ENCODE data around the gene ASTN2.

Gene ASTN2

DNA sequence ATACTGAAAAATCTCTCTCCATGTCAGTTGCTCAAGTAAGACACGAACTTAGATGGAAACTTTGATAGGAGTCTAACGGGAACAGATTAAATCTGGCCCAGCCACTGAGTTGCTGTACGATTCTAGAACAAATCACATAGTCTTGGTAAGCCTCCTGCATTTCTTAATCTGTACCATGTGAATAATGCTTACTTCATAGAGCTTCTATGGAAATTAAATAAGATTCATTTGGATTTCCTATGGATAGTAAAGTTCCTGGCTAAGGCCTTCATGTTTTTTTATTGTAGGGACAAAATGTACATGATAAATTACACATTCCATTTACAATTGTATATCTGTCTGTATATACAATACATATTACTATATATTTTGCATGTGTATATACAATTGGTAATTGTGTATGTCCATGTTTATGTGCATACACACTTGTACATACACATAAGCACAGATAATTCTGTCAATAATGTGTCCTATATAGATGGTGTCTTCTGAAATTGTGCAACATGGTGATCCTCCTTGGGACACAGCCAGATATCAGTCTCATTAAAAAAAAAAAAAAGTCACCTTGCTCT lies 397.4 kb downstream of the ASTN2 start:
- Histone ChIP-seq H3K9ac (ENCODE audit: low read length) (no peak overlapping the region), H3K9me3 (ENCODE audit: control insufficient read depth, insufficient read depth, low read depth, low read length) (no peaks in the 10 kb centered on the region), H3K27me3 (ENCODE audit: control insufficient read depth, insufficient read depth, low read length) (no peaks in the 10 kb centered on the region), H3K36me3 (ENCODE audit: control insufficient read depth, insufficient read depth, low read length) (no peaks in the 10 kb centered on the region), H3K27ac (ENCODE audit: low read depth, low read length) (no peak overlapping the region), H3K4me3 (ENCODE audit: low read depth, low read length) (no peak overlapping the region), H3K4me1 (ENCODE audit: control insufficient read depth, insufficient read depth, low read length) (peaks cover 7% of the 10 kb centered on the region; the same call in 1 of the 2 replicates)

DNA sequence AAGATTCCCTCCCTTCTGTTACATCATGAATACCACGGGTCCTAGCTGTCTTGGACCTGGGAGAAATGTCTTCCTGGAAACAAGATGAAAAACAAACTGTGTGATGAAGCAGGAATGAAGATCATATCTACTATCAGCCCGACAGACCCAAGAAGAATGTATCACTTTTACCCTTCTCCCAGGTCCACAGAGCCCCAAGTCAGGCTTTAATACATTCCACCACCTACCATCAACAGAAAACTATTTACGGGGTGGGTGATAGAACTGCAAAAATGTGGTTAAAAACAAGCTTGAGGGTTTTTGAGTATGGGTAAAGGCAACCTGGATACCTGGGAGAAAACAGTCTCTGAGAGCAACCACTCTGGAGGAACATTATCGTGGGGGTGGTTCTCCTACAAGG lies 400.8 kb downstream of the ASTN2 start:
- Histone ChIP-seq H3K4me3 (ENCODE audit: low read depth, low read length) (no peak overlapping the region), H3K9me3 (ENCODE audit: control insufficient read depth, insufficient read depth, low read depth, low read length) (no peaks in the 10 kb centered on the region), H3K27me3 (ENCODE audit: control insufficient read depth, insufficient read depth, low read length) (no peaks in the 10 kb centered on the region), H3K27ac (ENCODE audit: low read depth, low read length) (no peak overlapping the region), H3K4me1 (ENCODE audit: control insufficient read depth, insufficient read depth, low read length) (no peaks in the 10 kb centered on the region), H3K36me3 (ENCODE audit: control insufficient read depth, insufficient read depth, low read length) (no peaks in the 10 kb centered on the region), H3K9ac (ENCODE audit: low read length) (no peak overlapping the region)

GRCh38 chr9:117013440-117013995 lies 401.3 kb downstream of the ASTN2 start:
- no peak overlapping the region for H3K9ac ChIP-seq (ENCODE audit: low read length)
- no peaks in the 10 kb centered on the region for H3K36me3 ChIP-seq (ENCODE audit: control insufficient read depth, insufficient read depth, low read length)
- no peak overlapping the region for H3K27ac ChIP-seq (ENCODE audit: low read depth, low read length)
- H3K27me3 ChIP-seq (ENCODE audit: control insufficient read depth, insufficient read depth, low read length) = no peaks in the 10 kb centered on the region
- no peak overlapping the region for H3K4me3 ChIP-seq (ENCODE audit: low read depth, low read length)
- H3K9me3 ChIP-seq (ENCODE audit: control insufficient read depth, insufficient read depth, low read depth, low read length) = no peaks in the 10 kb centered on the region
- H3K4me1 ChIP-seq (ENCODE audit: control insufficient read depth, insufficient read depth, low read length) = no peaks in the 10 kb centered on the region

DNA sequence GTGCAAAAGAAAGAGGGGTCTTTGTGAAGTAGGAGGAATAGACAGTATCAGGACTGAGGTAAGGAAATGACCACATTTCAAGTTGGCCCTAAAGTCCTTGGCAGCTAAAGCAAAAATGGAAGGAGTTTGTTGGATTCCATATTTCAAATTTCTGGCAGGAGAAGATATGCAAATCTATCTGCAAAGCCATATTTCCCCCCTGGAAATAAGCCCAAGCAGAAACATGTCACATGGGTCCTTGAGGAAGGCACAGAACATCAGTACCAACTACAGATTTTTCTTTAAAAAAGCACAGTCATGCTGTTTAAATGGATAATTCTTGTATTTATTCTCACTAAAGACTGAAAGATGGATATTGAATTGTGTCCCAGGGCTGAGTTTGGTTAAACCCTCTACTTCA lies 404.8 kb downstream of the ASTN2 start:
- Histone ChIP-seq H3K4me1 (ENCODE audit: control insufficient read depth, insufficient read depth, low read length) (no peaks in the 10 kb centered on the region), H3K27ac (ENCODE audit: low read depth, low read length) (no peak overlapping the region), H3K36me3 (ENCODE audit: control insufficient read depth, insufficient read depth, low read length) (no peaks in the 10 kb centered on the region), H3K27me3 (ENCODE audit: control insufficient read depth, insufficient read depth, low read length) (no peaks in the 10 kb centered on the region), H3K9ac (ENCODE audit: low read length) (no peak overlapping the region), H3K9me3 (ENCODE audit: control insufficient read depth, insufficient read depth, low read depth, low read length) (no peaks in the 10 kb centered on the region), H3K4me3 (ENCODE audit: low read depth, low read length) (no peak overlapping the region)

- Histone ChIP-seq H3K4me1 (ENCODE audit: control insufficient read depth, insufficient read depth, low read length) (no peaks in the 10 kb centered on the region), H3K9me3 (ENCODE audit: control insufficient read depth, insufficient read depth, low read depth, low read length) (no peaks in the 10 kb centered on the region), H3K36me3 (ENCODE audit: control insufficient read depth, insufficient read depth, low read length) (no peaks in the 10 kb centered on the region), H3K9ac (ENCODE audit: low read length) (no peak overlapping the region), H3K4me3 (ENCODE audit: low read depth, low read length) (no peak overlapping the region), H3K27ac (ENCODE audit: low read depth, low read length) (no peak overlapping the region), H3K27me3 (ENCODE audit: control insufficient read depth, insufficient read depth, low read length) (no peaks in the 10 kb centered on the region)
These were observed 406.0 kb downstream of the ASTN2 start for GRCh38 chr9:117008876-117009275.

DNA sequence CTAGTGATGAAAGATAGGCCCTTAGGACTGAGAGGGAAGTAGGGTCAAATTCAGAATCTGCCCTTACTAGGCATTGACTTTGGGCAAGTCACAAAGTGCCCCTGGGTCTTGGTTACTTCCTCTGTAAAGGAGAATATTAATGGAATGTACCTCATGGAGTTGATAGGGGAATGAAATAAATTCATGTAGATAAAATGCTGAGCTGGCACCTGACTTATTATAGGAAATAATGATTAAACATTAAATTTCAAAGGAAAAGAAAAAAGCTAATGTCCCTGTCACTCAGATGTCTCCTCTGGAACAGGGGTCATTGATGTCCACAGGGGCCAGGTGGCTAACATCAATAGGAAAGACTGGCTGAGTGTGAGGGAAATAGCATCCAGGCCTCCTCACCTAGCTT lies 406.4 kb downstream of the ASTN2 start:
- Histone ChIP-seq H3K4me1 (ENCODE audit: control insufficient read depth, insufficient read depth, low read length) (no peaks in the 10 kb centered on the region), H3K9me3 (ENCODE audit: control insufficient read depth, insufficient read depth, low read depth, low read length) (no peaks in the 10 kb centered on the region), H3K4me3 (ENCODE audit: low read depth, low read length) (no peak overlapping the region), H3K27me3 (ENCODE audit: control insufficient read depth, insufficient read depth, low read length) (no peaks in the 10 kb centered on the region), H3K27ac (ENCODE audit: low read depth, low read length) (no peak overlapping the region), H3K36me3 (ENCODE audit: control insufficient read depth, insufficient read depth, low read length) (no peaks in the 10 kb centered on the region), H3K9ac (ENCODE audit: low read length) (no peak overlapping the region)

- no peaks in the 10 kb centered on the region for H3K27me3 ChIP-seq (ENCODE audit: control insufficient read depth, insufficient read depth, low read length)
- H3K9ac ChIP-seq (ENCODE audit: low read length) = no peak overlapping the region
- no peak overlapping the region for H3K27ac ChIP-seq (ENCODE audit: low read depth, low read length)
- no peak overlapping the region for H3K4me3 ChIP-seq (ENCODE audit: low read depth, low read length)
- H3K36me3 ChIP-seq (ENCODE audit: control insufficient read depth, insufficient read depth, low read length) = no peaks in the 10 kb centered on the region
- H3K9me3 ChIP-seq (ENCODE audit: control insufficient read depth, insufficient read depth, low read depth, low read length) = no peaks in the 10 kb centered on the region
- no peaks in the 10 kb centered on the region for H3K4me1 ChIP-seq (ENCODE audit: control insufficient read depth, insufficient read depth, low read length)
These were observed 412.2 kb downstream of the ASTN2 start for GRCh38 chr9:117002686-117003085.

GRCh38 chr9:117000834-117001233 lies 414.0 kb downstream of the ASTN2 start:
- Histone ChIP-seq H3K27ac (ENCODE audit: low read depth, low read length) (no peak overlapping the region), H3K9me3 (ENCODE audit: control insufficient read depth, insufficient read depth, low read depth, low read length) (no peaks in the 10 kb centered on the region), H3K4me3 (ENCODE audit: low read depth, low read length) (no peak overlapping the region), H3K4me1 (ENCODE audit: control insufficient read depth, insufficient read depth, low read length) (no peaks in the 10 kb centered on the region), H3K27me3 (ENCODE audit: control insufficient read depth, insufficient read depth, low read length) (no peaks in the 10 kb centered on the region), H3K9ac (ENCODE audit: low read length) (no peak overlapping the region), H3K36me3 (ENCODE audit: control insufficient read depth, insufficient read depth, low read length) (no peaks in the 10 kb centered on the region)

DNA sequence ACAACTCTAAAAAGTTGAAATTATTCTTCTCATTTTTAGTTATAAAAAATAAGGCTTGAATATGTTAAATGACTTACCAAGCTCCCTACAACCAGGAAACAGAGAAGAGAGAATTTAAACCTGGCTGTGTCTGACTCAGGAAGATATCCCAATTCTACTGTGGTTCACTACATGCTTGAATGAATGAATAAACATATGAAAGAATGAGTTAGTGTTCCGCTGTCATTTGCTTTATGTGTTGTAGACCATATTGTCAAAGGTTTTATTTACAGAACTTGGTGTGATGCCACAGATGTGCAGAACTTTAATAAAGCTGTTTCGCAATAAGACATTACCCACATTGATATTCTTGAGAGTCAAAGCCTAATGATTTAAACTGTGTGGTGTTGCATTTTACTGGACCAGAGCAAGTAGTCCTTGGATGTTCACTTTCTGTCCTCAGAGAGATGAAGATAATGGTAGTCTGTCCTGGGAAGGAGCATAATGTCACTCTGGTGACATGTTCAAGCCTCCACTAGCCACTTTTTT lies 414.6 kb downstream of the ASTN2 start:
- Histone ChIP-seq H3K9ac (ENCODE audit: low read length) (no peak overlapping the region), H3K4me1 (ENCODE audit: control insufficient read depth, insufficient read depth, low read length) (no peaks in the 10 kb centered on the region), H3K9me3 (ENCODE audit: control insufficient read depth, insufficient read depth, low read depth, low read length) (no peaks in the 10 kb centered on the region)

DNA sequence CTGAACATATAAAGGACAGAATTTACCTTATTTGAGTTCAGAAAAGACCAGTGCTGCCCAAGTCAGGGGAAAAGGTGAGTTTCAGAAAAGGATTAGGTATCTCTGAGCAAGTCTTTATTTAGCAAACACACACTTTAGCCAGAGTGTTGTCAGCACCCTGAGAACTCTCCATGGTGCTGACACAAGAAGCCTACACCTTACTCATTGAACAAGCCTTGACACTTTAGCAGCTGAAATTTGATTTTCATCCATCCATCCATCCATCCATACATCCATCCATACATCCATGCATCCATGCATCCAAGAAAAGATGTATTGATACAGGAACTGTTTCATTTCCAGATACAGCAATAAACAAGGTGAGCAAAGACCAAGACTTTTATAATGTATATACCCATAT lies 416.6 kb downstream of the ASTN2 start:
- no peaks in the 10 kb centered on the region for H3K9me3 ChIP-seq (ENCODE audit: control insufficient read depth, insufficient read depth, low read depth, low read length)
- no peaks in the 10 kb centered on the region for H3K36me3 ChIP-seq (ENCODE audit: control insufficient read depth, insufficient read depth, low read length)
- no peaks in the 10 kb centered on the region for H3K27me3 ChIP-seq (ENCODE audit: control insufficient read depth, insufficient read depth, low read length)
- no peaks in the 10 kb centered on the region for H3K4me1 ChIP-seq (ENCODE audit: control insufficient read depth, insufficient read depth, low read length)
- no peak overlapping the region for H3K27ac ChIP-seq (ENCODE audit: low read depth, low read length)
- no peak overlapping the region for H3K4me3 ChIP-seq (ENCODE audit: low read depth, low read length)
- H3K9ac ChIP-seq (ENCODE audit: low read length) = no peak overlapping the region

More for the DNA sequence above, 414.6 kb downstream of the ASTN2 start:
- H3K36me3 ChIP-seq (ENCODE audit: control insufficient read depth, insufficient read depth, low read length) = no peaks in the 10 kb centered on the region
- no peaks in the 10 kb centered on the region for H3K27me3 ChIP-seq (ENCODE audit: control insufficient read depth, insufficient read depth, low read length)
- no peak overlapping the region for H3K4me3 ChIP-seq (ENCODE audit: low read depth, low read length)
- no peak overlapping the region for H3K27ac ChIP-seq (ENCODE audit: low read depth, low read length)

GRCh38 chr9:116992865-116993264 lies 422.0 kb downstream of the ASTN2 start:
- no peak overlapping the region for H3K9ac ChIP-seq (ENCODE audit: low read length)
- no peak overlapping the region for H3K27ac ChIP-seq (ENCODE audit: low read depth, low read length)
- no peak overlapping the region for H3K4me3 ChIP-seq (ENCODE audit: low read depth, low read length)
- no peaks in the 10 kb centered on the region for H3K36me3 ChIP-seq (ENCODE audit: control insufficient read depth, insufficient read depth, low read length)
- no peaks in the 10 kb centered on the region for H3K9me3 ChIP-seq (ENCODE audit: control insufficient read depth, insufficient read depth, low read depth, low read length)
- H3K4me1 ChIP-seq (ENCODE audit: control insufficient read depth, insufficient read depth, low read length) = peaks cover 4% of the 10 kb centered on the region; the same call in 1 of the 2 replicates
- H3K27me3 ChIP-seq (ENCODE audit: control insufficient read depth, insufficient read depth, low read length) = no peaks in the 10 kb centered on the region

Measured in HUES6 (cell line).